HepG2 (cell line): ENCODE measurements around the gene SGK1. TPM values are rescaled to one million over a fixed set of nuclear protein-coding genes. Genes with fewer than 3 reads are reported as not detected.

Source experiments
- ARNT ChIP-seq: fragments of 450-650 bp; IDR thresholded peaks from 2 replicates; pipeline ENCODE4 v1.6.1; 2017
- CBX5 ChIP-seq: sonication (generic); formaldehyde crosslinking; IDR thresholded peaks from 2 replicates; pipeline ENCODE4 v1.4.0; 2020; ENCODE audit warnings: missing genetic modification reagents, borderline replicate concordance
- CCDC6 ChIP-seq: sonication (generic); formaldehyde crosslinking; IDR thresholded peaks from 2 replicates; pipeline ENCODE4 v1.8.1; 2022; ENCODE audit warnings: mild to moderate bottlenecking, missing genetic modification reagents, moderate library complexity
- CHD2 ChIP-seq: IDR thresholded peaks from 2 replicates; pipeline ENCODE4 v1.6.1; 2011; ENCODE audit warnings: low read depth, low read length, improper control_type of control experiment
- CREB3 ChIP-seq: sonication (generic); formaldehyde crosslinking; IDR thresholded peaks from 2 replicates; pipeline ENCODE4 v1.5.0; 2020; ENCODE audit warnings: missing genetic modification reagents
- DNMT1 ChIP-seq: sonication (generic); formaldehyde crosslinking; IDR thresholded peaks from 2 replicates; pipeline ENCODE4 v1.5.1; 2020; ENCODE audit warnings: mild to moderate bottlenecking, missing genetic modification reagents
- EED ChIP-seq: sonication (generic); formaldehyde crosslinking; IDR thresholded peaks from 2 replicates; pipeline ENCODE4 v1.5.0; 2020; ENCODE audit warnings: mild to moderate bottlenecking, missing genetic modification reagents
- GLI4 ChIP-seq: sonication (generic); formaldehyde crosslinking; IDR thresholded peaks from 2 replicates; pipeline ENCODE4 v1.5.1; 2020; ENCODE audit warnings: missing genetic modification reagents, mild to moderate bottlenecking, moderate library complexity, borderline replicate concordance
- GTF3A ChIP-seq: sonication (generic); formaldehyde crosslinking; conservative IDR thresholded peaks from 2 replicates; pipeline ENCODE4 v1.4.0; 2020; ENCODE audit warnings: mild to moderate bottlenecking, missing genetic modification reagents
- HOXA7 ChIP-seq: sonication (generic); formaldehyde crosslinking; IDR thresholded peaks from 2 replicates; pipeline ENCODE4 v1.8.1; 2022; ENCODE audit warnings: mild to moderate bottlenecking, missing genetic modification reagents, moderate library complexity
- KMT2B ChIP-seq: IDR thresholded peaks from 2 replicates; pipeline ENCODE4 v1.6.1; 2016; ENCODE audit warnings: missing genetic modification reagents, missing compliant biosample characterization
- NONO ChIP-seq, 2 experiments: fragments of 450-650 bp in 1 of 2; sonication (generic) in 1 of 2; formaldehyde crosslinking in 1 of 2; IDR thresholded peaks in 1 of 2; conservative IDR thresholded peaks in 1 of 2; 2 replicates each; pipeline versions ENCODE4 v1.6.1 to v1.8.0; 2017 to 2022; ENCODE audit warnings: mild to moderate bottlenecking in 1 of 2, missing genetic modification reagents in 1 of 2, moderate library complexity in 1 of 2
- PHF21A ChIP-seq: sonication (generic); formaldehyde crosslinking; IDR thresholded peaks from 2 replicates; pipeline ENCODE4 v1.5.0; 2020; ENCODE audit warnings: mild to moderate bottlenecking, missing genetic modification reagents
- PHF8 ChIP-seq: sonication (generic); formaldehyde crosslinking; IDR thresholded peaks from 2 replicates; pipeline ENCODE4 v1.5.0; 2020; ENCODE audit warnings: missing genetic modification reagents
- POLR2AphosphoS2 ChIP-seq: IDR thresholded peaks from 2 replicates; pipeline ENCODE4 v1.6.1; 2011; ENCODE audit warnings: low read depth, low read length, improper control_type of control experiment
- REXO4 ChIP-seq: sonication (generic); formaldehyde crosslinking; IDR thresholded peaks from 2 replicates; pipeline ENCODE4 v1.8.0; 2022; ENCODE audit warnings: missing genetic modification reagents, mild to moderate bottlenecking, borderline replicate concordance
- SIN3A ChIP-seq: IDR thresholded peaks from 2 replicates; pipeline ENCODE4 v1.6.1; 2011; ENCODE audit warnings: low read depth, mild to moderate bottlenecking, control low read depth, low read length, borderline replicate concordance
- SIN3B ChIP-seq: fragments of 150-350 bp; IDR thresholded peaks from 2 replicates; pipeline ENCODE4 v1.6.1; 2014; ENCODE audit warnings: low read length
- SP5 ChIP-seq: IDR thresholded peaks from 2 replicates; pipeline ENCODE4 v1.6.1; 2016; ENCODE audit warnings: low read depth, borderline replicate concordance
- SRSF4 ChIP-seq: fragments of 200-400 bp; formaldehyde crosslinking; IDR thresholded peaks from one replicate; pipeline ENCODE4 v1.6.1; 2018; ENCODE audit warnings: mild to moderate bottlenecking, low read depth, low read length, moderate library complexity; ENCODE audit not compliant: poor library complexity, severe bottlenecking
- TAF1 ChIP-seq: sonication (generic); formaldehyde crosslinking; IDR thresholded peaks from 2 replicates; pipeline ENCODE4 v1.4.0; 2020; ENCODE audit warnings: missing genetic modification reagents
- TMF1 ChIP-seq: sonication (generic); formaldehyde crosslinking; IDR thresholded peaks from 2 replicates; pipeline ENCODE4 v1.8.1; 2022; ENCODE audit warnings: low read depth, missing genetic modification reagents
- TP53 ChIP-seq: sonication (generic); formaldehyde crosslinking; conservative IDR thresholded peaks from 2 replicates; pipeline ENCODE4 v1.4.0; 2020; ENCODE audit warnings: missing genetic modification reagents
- U2AF2 ChIP-seq: fragments of 200-400 bp; formaldehyde crosslinking; IDR thresholded peaks from 2 replicates; pipeline ENCODE4 v1.6.1; 2017; ENCODE audit warnings: low read depth, mild to moderate bottlenecking, low read length
- ZNF20 ChIP-seq: sonication (generic); formaldehyde crosslinking; IDR thresholded peaks from 2 replicates; pipeline ENCODE4 v1.4.0; 2020; ENCODE audit warnings: mild to moderate bottlenecking, moderate library complexity, missing genetic modification reagents
- ZNF468 ChIP-seq: sonication (generic); formaldehyde crosslinking; IDR thresholded peaks from 2 replicates; pipeline ENCODE4 v1.8.0; 2022; ENCODE audit warnings: mild to moderate bottlenecking, moderate library complexity, missing genetic modification reagents
- ZNF703 ChIP-seq: sonication (generic); formaldehyde crosslinking; IDR thresholded peaks from 2 replicates; pipeline ENCODE4 v1.5.1; 2020; ENCODE audit warnings: missing genetic modification reagents, mild to moderate bottlenecking, moderate library complexity, borderline replicate concordance
- ZNF75D ChIP-seq: sonication (generic); formaldehyde crosslinking; IDR thresholded peaks from 2 replicates; pipeline ENCODE4 v1.8.1; 2023; ENCODE audit warnings: missing genetic modification reagents, mild to moderate bottlenecking, borderline replicate concordance
- ZNF850 ChIP-seq: sonication (generic); formaldehyde crosslinking; conservative IDR thresholded peaks from 2 replicates; pipeline ENCODE4 v1.9.0; 2021; ENCODE audit warnings: mild to moderate bottlenecking, missing genetic modification reagents
- polyA plus RNA-seq, 8 experiments: library from polyadenylated mRNA; depleted of rRNA in 3 of 8; stranded (reverse) in 7 of 8; unstranded in 1 of 8; fragments of >200 nt; fragmentation: Illumina TruSeq in 4 of 8; extraction: Trizol in 4 of 8; gene quantifications; 2 replicates each; pipeline versions ENCODE4 v1.2.1 to v1.2.3, GENCODE V29; 2011 to 2016; ENCODE audit warnings: low read depth in 4 of 8, missing spikeins in 1 of 8, mixed read lengths in 1 of 8; ENCODE audit not compliant: insufficient read depth in 1 of 8
- total RNA-seq, 5 experiments: library from RNA; depleted of rRNA; stranded (reverse); fragments of >200 nt; fragmentation: Illumina TruSeq; extraction: Trizol; gene quantifications; 2 replicates each; pipeline ENCODE4 v1.2.3, GENCODE V29; 2016; ENCODE audit warnings: low read depth in 1 of 5
- TF ChIP-seq, protein P1 (sequence below): IDR thresholded peaks from 2 replicates; pipeline ENCODE4 v1.6.1; 2016; ENCODE audit warnings: low read depth

Gene SGK1
- total and polyA plus RNA-seq, 2 of the 13 experiments (the other 11 are each of a cell fraction or from before 2014, with no cell fraction given) = 56.1 to 56.2 TPM

DNA sequence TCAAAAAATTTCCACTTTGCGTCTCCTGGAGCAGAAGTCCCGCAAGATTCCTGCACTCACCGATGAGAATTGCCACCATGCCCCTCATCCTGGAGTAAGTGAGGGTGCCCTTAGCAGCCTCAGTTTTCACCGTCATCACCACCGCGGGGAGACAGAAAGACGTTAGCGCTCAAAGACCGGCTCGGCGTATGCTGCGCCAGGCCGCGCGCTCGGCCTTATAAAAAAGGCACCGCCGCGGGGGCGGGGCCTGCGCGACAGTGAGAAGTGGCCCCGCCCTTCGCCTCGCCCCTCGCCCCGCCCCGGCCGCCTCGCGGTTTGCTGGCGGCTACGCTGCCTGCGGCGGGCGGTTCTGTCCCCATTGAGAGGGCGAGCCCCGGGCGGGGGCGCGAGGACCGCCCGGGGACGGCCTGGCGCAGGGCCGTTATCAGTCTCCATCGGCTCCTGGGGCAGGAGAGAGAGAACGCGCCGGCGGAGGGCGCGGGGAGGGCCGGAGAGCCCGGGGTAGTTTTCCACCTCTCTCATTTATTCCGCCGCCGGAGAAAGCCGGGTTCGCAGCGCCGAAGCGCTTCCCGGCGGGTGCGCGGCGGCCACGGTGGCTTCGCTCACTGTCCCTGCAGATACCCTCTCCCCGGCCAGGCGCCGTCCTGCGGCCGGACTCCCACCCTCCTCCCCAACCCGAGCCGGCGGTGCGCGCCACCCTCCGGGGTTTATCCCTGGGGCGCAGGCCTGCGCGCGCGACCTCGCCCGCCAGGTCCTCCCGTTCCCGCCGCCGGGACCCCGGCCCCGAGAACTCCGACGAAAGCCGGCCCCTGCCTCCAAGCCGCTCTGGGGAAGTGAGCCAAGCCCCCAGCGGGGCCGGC is 143.0 kb downstream of the SGK1 start (continued):
- TF ChIP-seq POLR2AphosphoS2 (peak; percentile 90), TMF1 (peak; percentile 72), PHF8 (peak; percentile 83), TAF1 (CRISPR knock-in tag) (peak; percentile 97), GLI4 (CRISPR knock-in tag) (no peak), SP5 (no peak; the same call in 1 of the 2 replicates), GTF3A (no peak), SIN3B (peak; percentile 67), DNMT1 (CRISPR knock-in tag) (no peak), CREB3 (CRISPR knock-in tag) (peak; percentile 47; the same call in 1 of the 2 replicates), CBX5 (CRISPR knock-in tag) (0 out of 2 replicates have a peak, but pooled peaks have one; percentile 14), ZNF850 (CRISPR knock-in tag) (0 out of 2 replicates have a peak, but pooled peaks have one; percentile 63), PHF21A (CRISPR knock-in tag) (no peak; the same call in none of the 2 replicates), NONO (IDR thresholded peaks at IDR 0.05) (no peak), NONO (CRISPR knock-in tag; conservative IDR thresholded peaks at IDR 0.05) (peak; percentile 49; the same call in 1 of the 2 replicates), ZNF20 (CRISPR knock-in tag) (0 out of 2 replicates have a peak, but pooled peaks have one; percentile 31), ZNF703 (CRISPR knock-in tag) (peak; percentile 83), CCDC6 (CRISPR knock-in tag) (peak; percentile 74), HOXA7 (no peak), ZNF468 (CRISPR knock-in tag) (0 out of 2 replicates have a peak, but pooled peaks have one; percentile 57), EED (CRISPR knock-in tag) (no peak; the same call in 1 of the 2 replicates), TP53 (CRISPR knock-in tag) (no peak; the same call in 1 of the 2 replicates), ARNT (no peak), REXO4 (CRISPR knock-in tag) (no peak), ZNF75D (CRISPR knock-in tag) (no peak), KMT2B (peak; percentile 37), SIN3A (peak; percentile 91), SRSF4 (no peak), CHD2 (no peak), U2AF2 (no peak)
- TF ChIP-seq, protein P1, sequence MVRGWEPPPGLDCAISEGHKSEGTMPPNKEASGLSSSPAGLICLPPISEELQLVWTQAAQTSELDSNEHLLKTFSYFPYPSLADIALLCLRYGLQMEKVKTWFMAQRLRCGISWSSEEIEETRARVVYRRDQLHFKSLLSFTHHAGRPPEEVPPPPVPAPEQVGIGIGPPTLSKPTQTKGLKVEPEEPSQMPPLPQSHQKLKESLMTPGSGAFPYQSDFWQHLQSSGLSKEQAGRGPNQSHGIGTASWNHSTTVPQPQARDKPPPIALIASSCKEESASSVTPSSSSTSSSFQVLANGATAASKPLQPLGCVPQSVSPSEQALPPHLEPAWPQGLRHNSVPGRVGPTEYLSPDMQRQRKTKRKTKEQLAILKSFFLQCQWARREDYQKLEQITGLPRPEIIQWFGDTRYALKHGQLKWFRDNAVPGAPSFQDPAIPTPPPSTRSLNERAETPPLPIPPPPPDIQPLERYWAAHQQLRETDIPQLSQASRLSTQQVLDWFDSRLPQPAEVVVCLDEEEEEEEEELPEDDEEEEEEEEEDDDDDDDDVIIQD (CRISPR knock-in tag) = 0 out of 2 replicates have a peak, but pooled peaks have one; percentile 35
